K562 (cell line): ENCODE measurements around the gene ELMO1. TPM values are rescaled to one million over a fixed set of nuclear protein-coding genes. Genes with fewer than 3 reads are reported as not detected.

Experiments used
- ATAC-seq: fragments of 200-7000 bp; cut with Tn5 transposase; 3 replicates; pipeline ENCODE4 v1.9.1; 2020; ENCODE audit warnings: moderate library complexity
- BruUV-seq: library from RNA; stranded (reverse); fragments of 400-500 nt; replicated peaks from 2 replicates; lab custom pipeline; 2021; lab: Mats Ljungman, UMichigan
- CTCF ChIA-PET: fragments of 300-600 bp; formaldehyde crosslinking; extraction: SDS; loops from one replicate; lab custom pipeline; 2021; ENCODE audit warnings: low intra/inter-chr PET ratio; lab: Yijun Ruan, JAX
- POLR2A ChIA-PET: fragments of 300-600, 350-650 bp; sonication (Branson Sonifier 250); formaldehyde crosslinking; extraction: SDS; loops from one replicate; lab custom pipeline; 2021; ENCODE audit warnings: antibody characterized with exemption, inconsistent platforms; lab: Yijun Ruan, JAX
- DNase-seq, 4 experiments: peaks; one replicate each; pipeline versions ENCODE4 v3.0.0 to v3.0.0-alpha.2; 2011 to 2018; ENCODE audit warnings: low spot score in 3 of 4, mixed read lengths in 3 of 4; ENCODE audit errors: extremely low read depth in 1 of 4
- FAIRE-seq: peaks from 2 replicates; lab custom pipeline; 2011; peaks lifted over from hg19 to GRCh38; lab: Jason Lieb, UNC
- H2AFZ ChIP-seq: 2 replicates; pipeline ENCODE4 v1.6.0; 2011; ENCODE audit warnings: low read depth, low read length, control low read depth, inconsistent platforms
- H3K27ac ChIP-seq: fragments of 200-600 bp; 3 replicates; pipeline ENCODE4 v1.8.0; 2011; ENCODE audit warnings: low read depth, mild to moderate bottlenecking, control low read depth, inconsistent platforms, low read length, moderate library complexity, mixed read lengths; ENCODE audit errors: extremely low read depth
- H3K27me3 ChIP-seq, 2 experiments: fragments of 300-600 bp in 1 of 2; 2 replicates in 1 of 2; 3 replicates in 1 of 2; pipeline versions ENCODE4 v1.6.0 to v1.8.0; 2011; ENCODE audit warnings: inconsistent platforms in 2 of 2, low read length in 2 of 2, mild to moderate bottlenecking in 1 of 2, mixed read lengths in 1 of 2, moderate library complexity in 1 of 2; ENCODE audit not compliant: control insufficient read depth in 2 of 2, insufficient read depth in 2 of 2
- H3K36me3 ChIP-seq: fragments of 300-600 bp; 3 replicates; pipeline ENCODE4 v1.8.0; 2011; ENCODE audit warnings: mild to moderate bottlenecking, low read length, inconsistent platforms; ENCODE audit not compliant: control insufficient read depth, insufficient read depth
- H3K4me1 ChIP-seq, 2 experiments: fragments of 200-600 bp in 1 of 2; replicated peaks in 1 of 2; 2 replicates in 1 of 2; 3 replicates in 1 of 2; pipeline versions ENCODE4 v1.5.1 to v1.8.0; 2011; ENCODE audit warnings: inconsistent platforms in 2 of 2, low read length in 2 of 2, mild to moderate bottlenecking in 1 of 2, mixed read lengths in 1 of 2, moderate library complexity in 1 of 2; ENCODE audit not compliant: control insufficient read depth in 2 of 2, insufficient read depth in 2 of 2
- H3K4me2 ChIP-seq: 2 replicates; pipeline ENCODE4 v1.6.1; 2011; ENCODE audit warnings: low read length, control low read depth, inconsistent platforms, mixed read lengths; ENCODE audit not compliant: insufficient read depth
- H3K4me3 ChIP-seq: fragments of 200-600 bp; sonication (generic), shearing (Covaris generic); 2 replicates; pipeline ENCODE4 v1.5.1; 2016; ENCODE audit warnings: control low read depth, inconsistent platforms
- H3K79me2 ChIP-seq: fragments of 200-600 bp; 3 replicates; pipeline ENCODE4 v1.8.0; 2011; ENCODE audit warnings: low read length, inconsistent platforms; ENCODE audit not compliant: control insufficient read depth, insufficient read depth
- H3K9ac ChIP-seq, 2 experiments: 2 replicates each; pipeline versions ENCODE4 v1.6.0 to v1.6.1; 2011; ENCODE audit warnings: low read depth in 2 of 2, low read length in 2 of 2, control low read depth in 1 of 2, inconsistent platforms in 1 of 2, mild to moderate bottlenecking in 1 of 2, mixed read lengths in 1 of 2; ENCODE audit not compliant: insufficient read depth in 1 of 2
- H3K9me1 ChIP-seq: one replicate; pipeline ENCODE4 v1.6.0; 2011; ENCODE audit warnings: inconsistent platforms, mild to moderate bottlenecking, low read length, moderate library complexity; ENCODE audit not compliant: control insufficient read depth, insufficient read depth
- H3K9me3 ChIP-seq: replicated peaks from 2 replicates; pipeline ENCODE4 v1.5.1; 2011; ENCODE audit warnings: low read depth, low read length, inconsistent platforms; ENCODE audit not compliant: control insufficient read depth, insufficient read depth
- H4K20me1 ChIP-seq: replicated peaks from 2 replicates; pipeline ENCODE4 v1.6.1; 2011; ENCODE audit warnings: low read length, inconsistent platforms, mixed read lengths; ENCODE audit not compliant: control insufficient read depth, insufficient read depth
- HMBOX1 ChIP-seq: sonication (generic); IDR thresholded peaks from 2 replicates; pipeline ENCODE4 v1.6.1; 2016
- MAFF ChIP-seq: IDR thresholded peaks from 2 replicates; pipeline ENCODE4 v1.6.1; 2012; ENCODE audit warnings: low read length, improper control_type of control experiment
- MAFG ChIP-seq: fragments of 450-650 bp; conservative IDR thresholded peaks from 2 replicates; pipeline ENCODE4 v1.6.1; 2016; ENCODE audit warnings: missing genetic modification characterization, missing compliant biosample characterization
- NFE2L1 ChIP-seq: fragments of 450-650 bp; IDR thresholded peaks from 2 replicates; pipeline ENCODE4 v1.6.1; 2016; ENCODE audit warnings: missing genetic modification characterization, low read depth, mild to moderate bottlenecking, missing compliant biosample characterization, moderate library complexity, borderline replicate concordance
- POLR2B ChIP-seq: fragments of 450-650 bp; IDR thresholded peaks from 2 replicates; pipeline ENCODE4 v1.6.1; 2018; ENCODE audit warnings: low read depth; ENCODE audit not compliant: partially characterized antibody
- TAF15 ChIP-seq: fragments of 200-400 bp; formaldehyde crosslinking; IDR thresholded peaks from 2 replicates; pipeline ENCODE4 v1.6.1; 2017; ENCODE audit warnings: mild to moderate bottlenecking, low read depth, low read length, moderate library complexity
- ZMIZ1 ChIP-seq, 2 experiments: fragments of 150-350 bp in 1 of 2; IDR thresholded peaks; 2 replicates each; pipeline ENCODE4 v1.6.1; 2012 to 2016; ENCODE audit warnings: low read depth in 2 of 2, low read length in 2 of 2, mild to moderate bottlenecking in 1 of 2, moderate library complexity in 1 of 2
- ZNF212 ChIP-seq: fragments of 450-650 bp; formaldehyde crosslinking; IDR thresholded peaks from 2 replicates; pipeline ENCODE4 v1.4.0; 2020; ENCODE audit warnings: mild to moderate bottlenecking
- ZNF232 ChIP-seq: sonication (generic); formaldehyde crosslinking; IDR thresholded peaks from 2 replicates; pipeline ENCODE4 v1.8.0; 2022; ENCODE audit warnings: mild to moderate bottlenecking, missing genetic modification reagents
- ZNF316 ChIP-seq: fragments of 450-650 bp; IDR thresholded peaks from 2 replicates; pipeline ENCODE4 v1.6.1; 2016
- whole genome bisulfite sequencing: fragments of 100-300 bp; shearing (Covaris generic); methylation state at CpG from one replicate; pipeline ENCODE4 v1.1.6; 2016; ENCODE audit warnings: low coverage, mixed read lengths; ENCODE audit not compliant: insufficient coverage; ENCODE audit errors: missing lambda C conversion rate; 5-methylcytosine and 5-hydroxymethylcytosine counted together
- in situ Hi-C: fragments of 300-500 bp; cut with MboI; formaldehyde crosslinking; loops from 4 replicates; pipeline ENCODE4 v1.15.0; 2018; ENCODE audit warnings: inconsistent platforms, mixed read lengths
- intact Hi-C: fragments of 100-400 bp; cut with micrococcal nuclease; formaldehyde crosslinking; loops from 2 replicates; pipeline ENCODE4 v1.14.2; 2022
- polyA plus RNA-seq, 8 experiments: library from polyadenylated mRNA; depleted of rRNA in 4 of 8; stranded (reverse) in 5 of 8; unstranded in 3 of 8; fragments of >200 nt; fragmentation: Nextera tagmentation in 2 of 8; fragmentation: Illumina TruSeq in 1 of 8; extraction: Ambion mirVana in 2 of 8; extraction: Trizol in 1 of 8; gene quantifications; 2 replicates each; pipeline versions ENCODE4 v1.2.1 to v1.2.3, GENCODE V29; 2011 to 2014; ENCODE audit warnings: inconsistent platforms in 1 of 8, missing spikeins in 1 of 8
- total RNA-seq, 7 experiments: library from RNA; depleted of rRNA in 6 of 7; stranded (reverse); fragments of >200 nt in 6 of 7; fragmentation: Illumina TruSeq in 2 of 7; extraction: Trizol in 2 of 7; gene quantifications; 2 replicates each; pipeline versions ENCODE4 v1.2.1 to v1.2.3, GENCODE V29; 2011 to 2021; ENCODE audit warnings: low replicate concordance in 1 of 7
- TF ChIP-seq, protein P1 (sequence below): fragments of 450-650 bp; formaldehyde crosslinking; IDR thresholded peaks from 2 replicates; pipeline ENCODE4 v1.4.0; 2020; ENCODE audit warnings: mild to moderate bottlenecking

The ELMO1 gene
- total and polyA plus RNA-seq, 9 of the 15 experiments (the other 6 are each of a cell fraction or from before 2014, with no cell fraction given): 0.36 to 7.2 (median 3.6) TPM

GRCh38 chr7:37310327-37311080 lies 138.2 kb downstream of the ELMO1 start:
- Histone ChIP-seq H3K36me3 (no peaks in the 10 kb centered on the region), H3K4me2 (no peak overlapping the region), H3K9me1 (no peaks in the 10 kb centered on the region), H3K9me3 (no peaks in the 10 kb centered on the region), H3K9ac (no peak overlapping the region), H3K27me3 (no peaks in the 10 kb centered on the region), H3K4me3 (no peak overlapping the region), H3K27ac (no peak overlapping the region), H3K79me2 (no peaks in the 10 kb centered on the region), H3K4me1 (no peaks in the 10 kb centered on the region), H2AFZ (no peak overlapping the region), H4K20me1 (no peaks in the 10 kb centered on the region)
- ATAC-seq: no peak
- FAIRE-seq: no peak
- no TSS peak for BruUV-seq
- POLR2A ChIA-PET: no interaction called here
- CTCF ChIA-PET: no interaction called here
- WGBS: 17% methylated on average over 3 of the region's 3 CpGs
- in situ Hi-C loops (no loop called here), intact Hi-C loops (no loop called here)
- DNase-seq: no peak
- TF ChIP-seq MAFG (tag) (peak; percentile 61), HMBOX1 (peak; percentile 42; the same call in 1 of the 2 replicates), POLR2B (no peak), MAFF (0 out of 2 replicates have a peak, but pooled peaks have one; percentile 6), NFE2L1 (tag) (0 out of 2 replicates have a peak, but pooled peaks have one; percentile 27), TAF15 (no peak), ZNF212 (CRISPR knock-in tag) (no peak), ZNF232 (CRISPR knock-in tag) (no peak), ZNF316 (peak; percentile 60), ZMIZ1 (IDR thresholded peaks at IDR 0.05; ENCODE audit: low read depth in 2 of 2, low read length in 2 of 2) (no peak)
- TF ChIP-seq, protein P1, sequence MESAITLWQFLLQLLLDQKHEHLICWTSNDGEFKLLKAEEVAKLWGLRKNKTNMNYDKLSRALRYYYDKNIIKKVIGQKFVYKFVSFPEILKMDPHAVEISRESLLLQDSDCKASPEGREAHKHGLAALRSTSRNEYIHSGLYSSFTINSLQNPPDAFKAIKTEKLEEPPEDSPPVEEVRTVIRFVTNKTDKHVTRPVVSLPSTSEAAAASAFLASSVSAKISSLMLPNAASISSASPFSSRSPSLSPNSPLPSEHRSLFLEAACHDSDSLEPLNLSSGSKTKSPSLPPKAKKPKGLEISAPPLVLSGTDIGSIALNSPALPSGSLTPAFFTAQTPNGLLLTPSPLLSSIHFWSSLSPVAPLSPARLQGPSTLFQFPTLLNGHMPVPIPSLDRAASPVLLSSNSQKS (CRISPR knock-in tag): no peak
